ENCODE results near the gene TNP2. TPM values are rescaled to one million over a fixed set of nuclear protein-coding genes. Genes with fewer than 3 reads are reported as not detected.
"Not testable (repeated sequence)": the region's sequence is repeated elsewhere in the genome, so short reads cannot be mapped to it uniquely, and the experiment has no call there.

The TNP2 gene
- polyA plus RNA-seq, 4 donors = not detected

- Histone ChIP-seq H3K27me3 (ENCODE audit: control insufficient read depth in 3 of 3, insufficient read depth in 3 of 3, low read length in 3 of 3) (no peaks in the 10 kb centered on the region), H3K4me3 (ENCODE audit: low read depth in 1 of 3, low read length in 3 of 3) (no peak overlapping the region), H3K4me1 (ENCODE audit: control insufficient read depth in 3 of 3, insufficient read depth in 2 of 3, low read depth in 1 of 3, low read length in 2 of 3) (peaks cover 0 to 4% (median 0%) of the 10 kb centered on the region in 3 donors), H3K36me3 (ENCODE audit: control insufficient read depth in 3 of 3, insufficient read depth in 2 of 3, low read depth in 1 of 3, low read length in 3 of 3) (no peaks in the 10 kb centered on the region), H3K27ac (ENCODE audit: low read depth in 1 of 3, low read length in 2 of 3) (peak overlapping the region in 1 of 3 donors; percentile 92), H3K9me3 (ENCODE audit: control insufficient read depth in 2 of 2, insufficient read depth in 1 of 2, low read depth in 1 of 2, low read length in 1 of 2) (no peaks in the 10 kb centered on the region)
- 75 to 80% (median 76%) methylated on average over 17 to 18 of the region's 18 CpGs for WGBS, 3 donors
- no peak for DNase-seq
- no peak for FAIRE-seq
Observed at GRCh38 chr16:11225677-11226549, 43.2 kb downstream of the TNP2 start.

- Histone ChIP-seq H3K4me3 (ENCODE audit: low read depth in 1 of 3, low read length in 3 of 3) (no peak overlapping the region), H3K4me1 (ENCODE audit: control insufficient read depth in 3 of 3, insufficient read depth in 2 of 3, low read depth in 1 of 3, low read length in 2 of 3) (peaks cover 0 to 4% (median 0%) of the 10 kb centered on the region in 3 donors), H3K27ac (ENCODE audit: low read depth in 1 of 3, low read length in 2 of 3) (peak overlapping the region in 2 of 3 donors; percentile 48 to 92), H3K36me3 (ENCODE audit: control insufficient read depth in 3 of 3, insufficient read depth in 2 of 3, low read depth in 1 of 3, low read length in 3 of 3) (no peaks in the 10 kb centered on the region), H3K9me3 (ENCODE audit: control insufficient read depth in 2 of 2, insufficient read depth in 1 of 2, low read depth in 1 of 2, low read length in 1 of 2) (no peaks in the 10 kb centered on the region), H3K27me3 (ENCODE audit: control insufficient read depth in 3 of 3, insufficient read depth in 3 of 3, low read length in 3 of 3) (no peaks in the 10 kb centered on the region)
- no peak for FAIRE-seq
- peak in 1 of 2 donors; percentile 64 for DNase-seq
- 52 to 61% (median 54%) methylated on average over 21 of the region's 21 CpGs for WGBS, 3 donors
Observed at GRCh38 chr16:11224894-11225676, 44.0 kb downstream of the TNP2 start.

GRCh38 chr16:11224096-11224893 is 44.8 kb downstream of the TNP2 start:
- peak; percentile 23 to 83 for DNase-seq
- peak overlapping the region in 2 of 3 donors; percentile 48 to 92 for H3K27ac ChIP-seq (ENCODE audit: low read depth in 1 of 3, low read length in 2 of 3)
- H3K36me3 ChIP-seq (ENCODE audit: control insufficient read depth in 3 of 3, insufficient read depth in 2 of 3, low read depth in 1 of 3, low read length in 3 of 3) = no peaks in the 10 kb centered on the region
- no peak for FAIRE-seq
- no peak overlapping the region for H3K4me3 ChIP-seq (ENCODE audit: low read depth in 1 of 3, low read length in 3 of 3)
- H3K27me3 ChIP-seq (ENCODE audit: control insufficient read depth in 3 of 3, insufficient read depth in 3 of 3, low read length in 3 of 3) = no peaks in the 10 kb centered on the region
- 42 to 44% (median 43%) methylated on average over 21 to 24 of the region's 24 CpGs for WGBS, 3 donors
- peaks cover 0 to 4% (median 0%) of the 10 kb centered on the region in 3 donors for H3K4me1 ChIP-seq (ENCODE audit: control insufficient read depth in 3 of 3, insufficient read depth in 2 of 3, low read depth in 1 of 3, low read length in 2 of 3)
- no peaks in the 10 kb centered on the region for H3K9me3 ChIP-seq (ENCODE audit: control insufficient read depth in 2 of 2, insufficient read depth in 1 of 2, low read depth in 1 of 2, low read length in 1 of 2)

DNA sequence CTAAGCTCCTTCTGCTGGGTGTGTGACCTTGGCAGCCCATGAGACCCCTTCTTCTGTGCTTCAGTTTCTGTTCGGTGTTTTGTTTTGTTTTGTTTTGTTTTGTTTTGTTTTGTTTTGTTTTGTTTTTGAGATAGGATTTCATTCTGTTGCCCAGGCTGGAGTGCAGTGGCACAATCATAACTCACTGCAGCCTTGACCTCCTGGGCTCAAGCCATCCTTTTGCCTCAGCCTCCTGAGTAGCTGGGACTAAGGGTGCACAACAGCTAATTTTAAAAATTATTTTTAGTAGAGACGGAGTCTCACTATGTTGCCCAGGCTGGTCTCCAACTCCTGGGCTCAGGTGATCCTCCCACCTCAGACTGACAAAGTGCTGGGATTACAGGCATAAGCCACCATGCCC is 48.6 kb downstream of the TNP2 start:
- not testable (repeated sequence) for H3K4me3 ChIP-seq (ENCODE audit: low read depth in 1 of 3, low read length in 3 of 3); FAIRE-seq; H3K36me3 ChIP-seq (ENCODE audit: control insufficient read depth in 3 of 3, insufficient read depth in 2 of 3, low read depth in 1 of 3, low read length in 3 of 3); DNase-seq; H3K27me3 ChIP-seq (ENCODE audit: control insufficient read depth in 3 of 3, insufficient read depth in 3 of 3, low read length in 3 of 3); H3K4me1 ChIP-seq (ENCODE audit: control insufficient read depth in 3 of 3, insufficient read depth in 2 of 3, low read depth in 1 of 3, low read length in 2 of 3); H3K27ac ChIP-seq (ENCODE audit: low read depth in 1 of 3, low read length in 2 of 3)
- peaks cover 2 to 29% of the 10 kb centered on the region in 2 donors for H3K9me3 ChIP-seq (ENCODE audit: control insufficient read depth in 2 of 2, insufficient read depth in 1 of 2, low read depth in 1 of 2, low read length in 1 of 2)
- WGBS, 3 donors = 74 to 84% (median 83%) methylated on average over 2 of the region's 2 CpGs

DNA sequence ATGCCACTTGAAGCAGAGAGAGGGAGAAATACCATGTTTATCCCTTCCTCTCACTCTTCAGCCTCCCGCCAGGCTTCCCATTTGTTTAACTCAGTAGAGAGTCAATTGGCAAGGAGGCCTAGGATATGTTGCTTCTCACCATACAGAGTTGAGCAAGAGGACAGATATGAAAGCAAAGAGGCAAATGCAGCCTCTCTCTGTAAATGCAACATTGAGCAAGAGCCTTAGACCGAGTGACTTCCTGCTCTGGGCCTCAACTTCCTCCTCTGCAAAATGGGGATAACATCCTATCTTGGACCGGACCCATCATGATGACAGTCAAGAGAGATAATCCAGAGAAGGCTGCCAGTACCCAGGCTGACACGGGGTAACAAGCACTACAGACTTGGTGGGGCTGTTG is 49.9 kb downstream of the TNP2 start:
- DNase-seq (no peak), FAIRE-seq (no peak)
- 71 to 85% (median 81%) methylated on average over 4 of the region's 4 CpGs for WGBS, 3 donors
- Histone ChIP-seq H3K4me3 (ENCODE audit: low read depth in 1 of 3, low read length in 3 of 3) (no peak overlapping the region), H3K36me3 (ENCODE audit: control insufficient read depth in 3 of 3, insufficient read depth in 2 of 3, low read depth in 1 of 3, low read length in 3 of 3) (no peaks in the 10 kb centered on the region), H3K4me1 (ENCODE audit: control insufficient read depth in 3 of 3, insufficient read depth in 2 of 3, low read depth in 1 of 3, low read length in 2 of 3) (peaks cover 0 to 4% (median 0%) of the 10 kb centered on the region in 3 donors), H3K27ac (ENCODE audit: low read depth in 1 of 3, low read length in 2 of 3) (no peak overlapping the region), H3K27me3 (ENCODE audit: control insufficient read depth in 3 of 3, insufficient read depth in 3 of 3, low read length in 3 of 3) (no peaks in the 10 kb centered on the region), H3K9me3 (ENCODE audit: control insufficient read depth in 2 of 2, insufficient read depth in 1 of 2, low read depth in 1 of 2, low read length in 1 of 2) (peaks cover 2 to 29% of the 10 kb centered on the region in 2 donors)

- H3K4me3 ChIP-seq (ENCODE audit: low read depth in 1 of 3, low read length in 3 of 3) = no peak overlapping the region
- FAIRE-seq = no peak
Observed at GRCh38 chr16:11218604-11218962, 50.5 kb downstream of the TNP2 start.

More at GRCh38 chr16:11218604-11218962, 50.5 kb downstream of the TNP2 start:
- no peaks in the 10 kb centered on the region for H3K4me1 ChIP-seq (ENCODE audit: control insufficient read depth in 3 of 3, insufficient read depth in 2 of 3, low read depth in 1 of 3, low read length in 2 of 3)
- no peaks in the 10 kb centered on the region for H3K27me3 ChIP-seq (ENCODE audit: control insufficient read depth in 3 of 3, insufficient read depth in 3 of 3, low read length in 3 of 3)
- WGBS, 3 donors = 76 to 86% (median 81%) methylated on average over 1 of the region's 1 CpG
- peaks cover 2 to 29% of the 10 kb centered on the region in 2 donors for H3K9me3 ChIP-seq (ENCODE audit: control insufficient read depth in 2 of 2, insufficient read depth in 1 of 2, low read depth in 1 of 2, low read length in 1 of 2)
- H3K36me3 ChIP-seq (ENCODE audit: control insufficient read depth in 3 of 3, insufficient read depth in 2 of 3, low read depth in 1 of 3, low read length in 3 of 3) = no peaks in the 10 kb centered on the region
- H3K27ac ChIP-seq (ENCODE audit: low read depth in 1 of 3, low read length in 2 of 3) = no peak overlapping the region
- DNase-seq = no peak

Data from small intestine (tissue), 7 donors.